ENCODE measurements around the gene PPP1R13B.

GRCh38 chr14:103806805-103807204 is 40.6 kb downstream of the PPP1R13B start:
- TF ChIP-seq, protein P1, sequence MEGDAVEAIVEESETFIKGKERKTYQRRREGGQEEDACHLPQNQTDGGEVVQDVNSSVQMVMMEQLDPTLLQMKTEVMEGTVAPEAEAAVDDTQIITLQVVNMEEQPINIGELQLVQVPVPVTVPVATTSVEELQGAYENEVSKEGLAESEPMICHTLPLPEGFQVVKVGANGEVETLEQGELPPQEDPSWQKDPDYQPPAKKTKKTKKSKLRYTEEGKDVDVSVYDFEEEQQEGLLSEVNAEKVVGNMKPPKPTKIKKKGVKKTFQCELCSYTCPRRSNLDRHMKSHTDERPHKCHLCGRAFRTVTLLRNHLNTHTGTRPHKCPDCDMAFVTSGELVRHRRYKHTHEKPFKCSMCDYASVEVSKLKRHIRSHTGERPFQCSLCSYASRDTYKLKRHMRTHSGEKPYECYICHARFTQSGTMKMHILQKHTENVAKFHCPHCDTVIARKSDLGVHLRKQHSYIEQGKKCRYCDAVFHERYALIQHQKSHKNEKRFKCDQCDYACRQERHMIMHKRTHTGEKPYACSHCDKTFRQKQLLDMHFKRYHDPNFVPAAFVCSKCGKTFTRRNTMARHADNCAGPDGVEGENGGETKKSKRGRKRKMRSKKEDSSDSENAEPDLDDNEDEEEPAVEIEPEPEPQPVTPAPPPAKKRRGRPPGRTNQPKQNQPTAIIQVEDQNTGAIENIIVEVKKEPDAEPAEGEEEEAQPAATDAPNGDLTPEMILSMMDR (IDR thresholded peaks at IDR 0.05) = no peak
- no peak for TF ChIP-seq POLR2A (IDR thresholded peaks at IDR 0.05)
